HL-60/S4 treated with phorbol 12-myristate 13-acetate at 8.2 ng/mL for 4 days and 3 days (cell line): ENCODE measurements around the gene MAP3K20.
"Not testable (repeated sequence)": the region's sequence is repeated elsewhere in the genome, so short reads cannot be mapped to it uniquely, and the experiment has no call there.

Source experiments
- in situ Hi-C: fragments of 300-500 bp; cut with MboI; formaldehyde crosslinking; loops from 2 replicates; pipeline ENCODE4 v1.15.0; 2022; ENCODE audit warnings: low sequenced_read_pairs

MAP3K20 gene

DNA sequence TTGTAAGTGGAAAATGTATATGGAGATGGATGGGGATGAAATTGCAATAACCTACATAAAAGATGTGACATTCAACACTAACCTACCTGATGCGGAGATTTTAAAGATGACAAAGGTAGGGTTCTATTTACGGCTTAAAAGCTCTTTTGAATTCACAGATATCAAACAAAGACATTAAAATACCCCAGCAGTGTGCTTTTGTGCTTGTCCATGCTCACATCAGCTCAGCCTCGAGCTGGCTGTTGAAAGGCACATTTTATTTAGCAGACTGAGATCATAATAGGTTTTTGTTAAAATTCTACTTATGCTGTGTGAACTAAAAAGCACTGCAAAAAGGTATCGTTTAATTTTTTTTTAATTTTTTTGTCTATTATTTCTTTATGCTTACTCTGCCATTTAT is 183.1 kb downstream of the MAP3K20 start:
- in situ Hi-C loops = no loop called here

DNA sequence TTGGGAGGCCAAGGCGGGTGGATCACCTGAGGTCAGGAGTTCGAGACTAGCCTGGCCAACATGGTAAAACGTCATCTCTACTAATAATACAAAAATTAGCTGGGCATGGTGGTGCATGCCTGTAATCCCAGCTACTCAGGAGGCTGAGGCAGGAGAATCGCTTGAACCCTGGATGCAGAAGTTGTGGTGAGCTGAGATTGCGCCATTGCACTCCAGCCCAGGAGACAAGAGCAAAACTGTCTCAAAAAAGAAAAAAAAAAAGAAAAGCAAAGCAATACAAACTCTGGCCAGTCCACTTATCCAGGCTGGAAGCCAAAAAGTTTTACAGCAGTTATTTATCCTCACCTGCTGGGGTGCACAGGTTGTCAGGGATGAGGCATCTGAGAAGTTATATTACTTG is 186.7 kb downstream of the MAP3K20 start:
- in situ Hi-C loops = not testable (repeated sequence)

DNA sequence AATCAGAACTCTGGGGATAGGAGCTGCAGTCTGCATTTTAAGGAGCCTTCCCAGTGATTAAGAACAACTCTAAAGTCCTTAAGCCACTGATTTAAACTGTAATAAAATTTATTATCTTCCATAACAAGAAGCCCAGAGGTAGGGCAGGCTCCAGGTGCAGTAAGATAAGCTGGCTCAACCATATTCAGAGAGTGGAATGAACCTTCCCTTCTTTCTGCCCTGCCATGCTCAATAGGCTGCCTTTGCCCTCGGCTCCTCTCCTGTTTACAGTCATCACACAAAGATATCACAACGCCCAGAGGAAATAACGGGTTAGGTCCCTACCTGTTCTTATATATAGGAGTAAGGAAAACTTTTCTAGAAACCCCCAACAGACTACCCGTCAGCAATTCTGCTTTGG is 188.5 kb downstream of the MAP3K20 start:
- in situ Hi-C loops = no loop called here

DNA sequence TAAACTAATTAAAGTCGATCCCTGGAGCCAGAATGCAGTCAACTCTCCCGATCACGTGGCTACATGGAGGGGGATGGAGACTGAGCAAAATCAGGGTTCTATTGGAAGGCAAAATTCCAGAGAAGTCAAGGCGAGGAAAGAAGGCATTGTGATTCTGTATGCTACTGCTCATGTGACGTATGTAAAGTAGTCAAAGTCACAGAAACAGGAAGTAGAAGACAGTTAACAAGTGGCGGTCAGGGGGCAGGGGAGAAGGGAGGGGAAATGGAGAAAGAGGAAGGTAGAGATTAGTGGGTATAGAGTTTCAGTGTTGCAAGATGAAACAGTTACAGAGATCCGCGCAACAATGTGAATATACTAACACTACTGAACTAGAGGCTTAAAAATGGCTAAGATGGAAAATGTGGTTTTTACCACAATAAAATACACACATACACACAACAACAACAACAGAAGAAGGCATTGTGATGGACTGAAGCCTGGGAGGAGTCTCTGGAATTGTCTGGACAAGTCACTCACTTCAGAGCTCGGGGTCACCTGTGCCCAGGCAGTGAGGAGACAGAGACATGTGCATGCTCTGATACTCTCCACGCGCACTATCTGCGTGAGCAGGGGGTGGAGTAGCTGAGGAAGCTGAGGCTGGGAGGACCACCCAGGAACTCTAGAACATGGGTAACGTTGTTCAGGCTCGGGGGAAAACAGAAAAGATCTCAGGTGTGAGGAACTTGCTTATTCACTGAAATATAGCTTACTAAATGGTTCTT is 189.1 kb downstream of the MAP3K20 start:
- in situ Hi-C loops = no loop called here

DNA sequence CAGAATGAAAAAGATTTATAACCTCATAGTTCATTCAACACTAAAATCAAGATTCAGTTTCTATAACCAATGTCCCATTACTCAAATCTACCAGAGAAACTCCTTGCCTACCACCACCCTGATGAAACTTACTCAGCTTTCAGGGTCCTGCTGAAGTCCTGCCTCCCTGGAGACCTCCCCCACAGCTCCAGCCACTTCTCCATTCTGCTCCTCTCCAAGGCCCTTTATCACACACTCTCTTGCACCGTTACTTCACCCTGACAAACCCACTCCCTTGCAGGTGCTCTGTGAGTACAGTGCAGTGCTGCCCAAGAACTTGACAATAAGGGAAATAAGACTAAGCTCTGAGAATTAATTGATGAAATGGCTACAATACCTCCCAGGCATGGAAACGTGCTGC is 195.5 kb downstream of the MAP3K20 start:
- in situ Hi-C loops = no loop called here

DNA sequence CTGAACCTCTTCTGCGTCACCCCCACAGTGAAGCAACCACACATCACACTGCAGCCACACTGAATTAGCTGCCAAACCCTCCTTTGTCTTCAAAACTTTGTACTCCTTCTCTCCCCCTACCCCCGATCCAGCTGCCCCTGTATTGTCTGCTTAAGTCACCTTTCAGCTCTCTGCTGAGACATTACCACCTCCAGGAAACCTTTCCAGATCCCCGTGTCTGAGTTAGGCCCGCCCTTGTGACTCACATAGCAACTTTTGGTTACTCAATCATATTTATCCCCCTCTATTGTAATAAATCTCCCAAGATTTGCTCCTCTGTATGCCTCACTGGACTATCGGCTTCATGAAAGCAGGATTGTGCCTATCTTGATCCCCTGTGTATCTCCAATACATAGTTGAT is 196.2 kb downstream of the MAP3K20 start:
- in situ Hi-C loops = no loop called here

DNA sequence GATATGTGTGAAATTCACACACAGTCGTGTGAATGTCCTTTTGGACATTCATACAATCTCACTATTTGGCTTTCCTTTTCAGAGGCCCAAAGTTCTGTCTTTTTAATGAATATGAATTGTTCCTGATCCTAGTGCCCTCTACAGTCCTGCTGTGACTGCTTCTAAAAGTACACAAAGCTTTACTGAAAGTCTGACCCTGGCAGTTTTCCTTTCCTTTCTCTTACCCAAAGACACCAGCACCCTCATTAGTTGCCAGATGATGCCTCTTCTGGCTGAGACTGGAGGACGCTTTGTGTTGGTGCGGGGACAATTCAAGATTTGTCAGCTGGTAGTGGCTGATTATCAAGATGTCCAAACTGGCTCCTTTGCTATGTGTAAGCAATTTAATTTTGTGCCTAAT is 197.2 kb downstream of the MAP3K20 start:
- in situ Hi-C loops = no loop called here

DNA sequence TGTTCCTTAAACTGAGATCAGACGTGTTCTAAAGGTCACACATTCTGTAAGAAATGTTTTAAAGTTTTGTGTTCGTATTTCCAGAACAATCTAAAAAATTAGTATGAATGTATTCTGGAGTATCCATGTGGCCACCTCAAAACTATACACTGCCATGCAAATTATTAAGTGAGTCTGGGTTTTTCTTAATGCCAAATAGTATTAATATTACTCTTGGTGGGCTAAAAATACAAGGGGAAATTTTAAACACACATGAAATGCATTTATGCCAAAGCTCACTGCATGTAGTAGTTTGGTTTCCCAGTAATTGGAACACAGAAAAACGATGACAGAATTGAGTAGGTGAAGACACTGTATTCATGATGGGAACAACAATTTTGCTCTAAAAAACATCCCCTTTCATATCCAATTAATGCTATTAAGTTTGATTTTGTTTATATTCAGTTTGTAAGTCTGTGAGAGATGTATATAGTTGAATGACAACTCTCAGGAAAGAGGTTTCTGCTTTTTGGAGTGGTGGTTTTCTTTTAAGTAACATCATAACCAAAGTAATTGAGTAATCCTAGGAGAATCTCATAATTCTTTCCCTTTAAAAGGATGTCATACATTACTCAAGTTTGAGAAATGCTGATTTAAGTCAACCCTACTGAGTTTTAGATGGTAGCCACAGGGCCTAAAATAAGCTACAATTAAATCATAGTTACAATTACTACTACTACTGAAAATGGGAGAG is 203.3 kb downstream of the MAP3K20 start:
- in situ Hi-C loops = no loop called here

DNA sequence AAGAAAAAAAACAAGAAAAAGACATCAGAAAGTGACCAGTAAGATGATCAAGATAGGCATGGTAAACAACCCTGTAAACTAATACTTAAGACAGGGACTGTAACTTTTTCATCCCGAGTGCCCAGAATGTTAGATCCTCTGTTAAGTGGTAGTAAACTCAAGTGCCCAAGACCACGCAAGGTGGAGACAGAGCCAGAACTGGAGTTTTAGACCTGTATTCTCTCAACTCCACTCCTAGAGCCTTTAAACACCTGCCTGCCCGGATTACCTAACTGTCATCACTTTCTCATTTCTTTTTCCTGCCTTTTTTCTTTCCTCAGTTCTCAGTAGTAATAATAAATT is 203.9 kb downstream of the MAP3K20 start:
- in situ Hi-C loops = no loop called here

DNA sequence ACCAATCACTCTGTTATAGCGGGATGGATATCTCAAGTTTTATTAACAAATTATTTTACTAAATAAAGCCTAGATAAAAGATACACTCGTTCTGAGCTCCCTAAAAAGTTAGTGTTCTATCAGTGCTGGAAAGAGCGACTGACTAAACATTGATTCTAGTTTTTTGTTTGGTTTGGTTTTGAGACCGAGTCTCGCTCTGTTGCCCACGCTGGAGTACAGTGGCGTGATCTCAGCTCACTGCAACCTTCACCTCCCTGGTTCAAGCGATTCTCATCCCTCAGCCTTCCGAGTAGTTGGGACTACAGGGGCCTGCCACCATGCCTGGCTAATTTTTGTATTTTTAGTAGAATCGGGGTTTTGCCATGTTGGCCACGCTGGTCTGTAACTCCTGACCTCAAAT is 205.2 kb downstream of the MAP3K20 start:
- in situ Hi-C loops = no loop called here

DNA sequence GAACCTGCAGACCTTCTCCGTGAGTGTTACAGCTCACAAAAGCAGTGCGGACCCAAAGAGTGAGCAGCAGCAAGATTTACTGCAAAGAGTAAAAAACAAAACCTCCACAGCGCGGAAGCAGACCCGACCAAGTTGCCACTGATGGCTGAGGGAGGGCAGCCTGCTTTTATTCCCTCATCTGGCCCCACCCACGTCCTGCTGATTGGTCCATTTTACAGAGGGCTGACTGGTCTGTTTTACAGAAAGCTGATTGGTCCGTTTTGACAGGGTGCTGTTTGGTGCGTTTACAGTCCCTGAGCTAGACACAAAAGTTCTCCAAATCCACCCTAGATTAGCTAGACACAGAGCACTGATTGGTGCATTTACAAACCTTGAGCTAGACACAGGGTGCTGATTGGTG is 206.3 kb downstream of the MAP3K20 start:
- in situ Hi-C loops = not testable (repeated sequence)

DNA sequence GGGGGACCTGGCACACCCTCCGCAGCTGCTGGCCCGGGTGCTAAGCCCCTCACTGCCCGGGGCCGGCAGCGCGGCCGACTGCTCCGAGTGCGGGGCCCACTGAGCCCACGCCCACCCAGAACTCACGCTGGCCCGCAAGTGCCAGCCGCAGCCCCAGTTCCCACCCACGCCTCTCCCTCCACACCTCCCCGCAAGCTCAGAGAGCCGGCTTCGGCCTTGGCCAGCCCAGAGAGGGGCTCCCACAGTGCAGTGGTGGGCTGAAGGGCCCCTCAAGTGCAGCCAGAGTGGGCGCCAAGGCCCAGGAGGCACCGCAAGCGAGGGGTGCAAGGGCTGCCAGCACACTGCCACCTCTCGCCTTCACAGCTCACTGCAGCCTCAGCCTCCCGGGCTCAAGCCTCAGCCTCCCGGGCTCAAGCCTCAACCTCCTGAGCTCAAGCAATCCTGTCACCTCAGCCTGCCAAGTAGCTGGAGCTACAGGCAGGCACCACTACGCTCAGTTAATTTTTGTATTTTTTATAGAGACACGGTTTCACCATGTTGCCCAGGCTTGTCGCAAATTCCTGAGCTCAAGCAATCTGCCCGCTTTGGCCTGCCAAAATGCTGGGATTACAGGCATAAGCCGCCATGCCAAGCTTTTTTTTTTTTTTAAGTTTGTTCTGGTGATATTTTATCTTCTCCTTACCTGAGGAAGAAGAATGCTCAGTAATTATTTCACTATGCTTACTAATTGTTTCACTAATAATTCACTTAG is 207.3 kb downstream of the MAP3K20 start:
- in situ Hi-C loops = no loop called here

DNA sequence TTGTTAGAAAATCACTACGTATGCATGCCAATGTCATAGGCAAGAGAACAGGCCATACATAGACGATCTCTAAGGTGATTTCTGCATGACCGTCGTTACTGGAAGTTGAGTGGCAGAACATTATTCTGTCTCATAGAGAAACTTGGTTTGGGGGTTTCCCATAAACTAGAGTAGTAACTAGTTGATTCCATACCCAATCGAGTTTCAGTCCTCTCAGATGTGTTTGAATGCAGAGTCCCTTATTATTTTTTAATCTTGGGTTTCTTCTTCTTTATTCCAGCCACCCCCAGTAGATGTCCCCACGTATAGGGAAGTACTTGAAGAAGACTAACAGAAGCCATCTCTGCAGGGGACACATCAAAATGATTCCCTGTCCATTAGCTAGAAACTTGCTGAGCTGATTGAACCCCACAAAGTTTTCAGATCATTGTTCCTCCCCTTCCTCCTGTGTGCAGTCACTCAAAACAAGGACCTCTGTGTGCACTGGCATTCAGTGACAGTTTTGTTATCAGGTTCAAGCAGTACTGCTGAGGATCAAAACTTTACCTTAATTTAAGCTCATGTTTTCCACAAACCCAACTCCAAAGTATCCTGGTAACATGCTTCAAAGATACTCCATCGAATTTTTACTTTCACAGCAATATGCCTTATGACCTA is 210.6 kb downstream of the MAP3K20 start:
- in situ Hi-C loops = no loop called here

DNA sequence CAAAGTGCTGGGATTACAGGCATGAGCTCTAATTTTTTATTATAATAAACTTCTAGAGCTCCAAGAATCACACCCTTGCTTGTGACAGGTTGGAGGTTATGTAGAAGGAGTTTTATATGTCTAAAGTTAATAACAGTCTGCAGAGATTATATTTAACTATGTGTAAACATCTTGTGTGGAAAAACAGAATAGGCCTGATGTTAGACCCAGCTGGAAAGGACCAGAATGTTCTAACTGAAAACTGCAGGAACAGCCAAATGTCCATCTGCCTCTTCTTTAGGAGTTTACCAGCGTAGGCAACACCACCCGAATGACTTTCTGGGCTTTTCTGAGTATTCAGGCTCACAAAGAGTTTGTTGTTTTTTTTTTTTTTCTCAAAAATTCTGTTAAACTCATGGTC is 211.9 kb downstream of the MAP3K20 start:
- in situ Hi-C loops = no loop called here

DNA sequence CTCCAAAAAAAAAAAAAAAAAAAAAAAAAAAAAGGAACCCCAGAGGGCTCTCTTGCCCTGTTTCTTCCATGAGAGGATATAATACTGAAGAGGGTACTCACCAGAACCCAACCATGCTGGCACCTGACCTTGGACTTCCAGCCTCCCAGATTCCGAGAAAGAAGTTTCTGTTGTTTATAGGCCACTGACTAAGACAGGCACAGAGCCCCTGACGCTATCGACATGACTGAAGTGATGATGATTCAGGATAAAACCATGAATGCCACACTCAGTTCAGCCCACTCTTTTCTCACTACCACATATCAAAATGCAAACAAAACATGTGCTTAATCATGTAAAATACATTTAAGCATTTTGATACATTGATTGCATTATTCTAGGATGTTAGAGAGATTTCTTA is 212.9 kb downstream of the MAP3K20 start:
- in situ Hi-C loops = no loop called here

DNA sequence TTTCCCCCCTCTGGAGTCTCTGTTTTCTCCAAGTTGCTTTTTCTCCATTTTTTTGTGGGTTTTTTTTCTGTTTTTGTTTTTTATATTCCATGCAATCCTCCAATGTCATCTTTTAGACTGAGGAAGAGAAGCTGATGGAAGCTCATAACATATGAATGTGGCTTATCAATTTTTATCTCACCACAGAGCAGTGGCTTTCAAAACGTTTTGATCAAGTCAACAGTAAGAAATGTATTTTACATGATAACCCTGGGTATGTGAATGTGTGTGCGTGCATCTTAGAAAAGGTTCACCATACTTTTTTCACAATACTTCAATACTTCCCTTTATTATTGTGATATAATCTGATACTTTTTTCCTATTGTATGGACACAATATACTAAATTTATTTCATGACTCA is 214.4 kb downstream of the MAP3K20 start:
- in situ Hi-C loops = no loop called here

DNA sequence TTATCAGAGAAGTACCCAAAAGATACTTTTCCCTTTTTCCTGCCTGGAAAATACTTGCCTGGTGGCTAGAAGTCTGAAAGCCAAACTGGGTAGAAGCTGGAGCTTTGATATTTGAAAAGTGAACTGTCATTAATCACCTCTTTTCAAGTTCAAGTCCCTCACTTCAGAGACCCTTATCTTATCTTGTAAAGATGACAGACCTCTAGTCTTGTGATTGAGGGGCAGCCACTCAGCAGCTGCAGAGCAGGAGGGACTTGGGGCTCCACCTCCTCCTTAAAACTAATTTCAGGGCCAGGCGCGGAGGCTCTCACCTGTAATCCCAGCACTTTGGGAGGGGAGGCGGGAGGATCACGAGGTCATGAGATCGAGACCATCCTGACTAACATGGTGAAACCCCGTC is 214.9 kb downstream of the MAP3K20 start:
- in situ Hi-C loops = no loop called here

DNA sequence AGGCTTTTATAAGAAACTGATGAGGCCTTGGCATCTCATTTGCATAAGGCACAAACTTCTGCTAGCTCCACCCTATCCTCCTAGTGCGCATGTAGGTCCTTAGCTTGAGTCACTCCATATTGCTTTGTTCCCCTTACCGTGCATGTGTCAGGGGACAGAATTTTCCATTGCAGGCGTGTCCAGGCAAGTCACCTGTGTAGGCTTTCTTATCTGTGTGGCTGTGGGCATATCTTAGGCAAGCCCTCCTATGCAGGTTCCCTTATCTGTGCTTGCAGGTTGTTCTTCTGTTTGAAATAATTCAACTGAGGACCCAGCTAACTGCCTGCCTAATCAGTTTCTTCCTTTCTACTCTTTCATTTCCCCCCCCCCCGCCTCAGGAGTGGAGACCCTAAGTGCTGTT is 215.8 kb downstream of the MAP3K20 start:
- in situ Hi-C loops = no loop called here

DNA sequence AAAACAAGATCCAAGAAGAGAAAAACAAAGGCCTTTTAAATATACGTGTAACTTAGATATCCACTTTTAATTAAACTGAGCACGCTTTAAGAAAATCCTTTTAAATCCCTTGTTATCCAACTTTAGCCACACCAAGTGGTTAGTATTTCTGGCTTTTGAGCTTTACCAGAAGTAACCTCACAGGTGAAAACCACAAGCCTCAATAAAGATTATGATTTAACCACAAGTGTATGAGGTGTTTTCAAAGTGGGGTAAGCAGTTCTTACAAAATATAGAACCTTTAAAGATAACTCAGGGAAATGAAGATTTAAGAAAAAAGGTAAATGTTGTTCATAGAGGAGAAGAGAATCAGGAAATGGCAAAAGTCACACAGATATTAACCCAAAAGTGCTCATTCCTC is 220.6 kb downstream of the MAP3K20 start:
- in situ Hi-C loops = no loop called here

DNA sequence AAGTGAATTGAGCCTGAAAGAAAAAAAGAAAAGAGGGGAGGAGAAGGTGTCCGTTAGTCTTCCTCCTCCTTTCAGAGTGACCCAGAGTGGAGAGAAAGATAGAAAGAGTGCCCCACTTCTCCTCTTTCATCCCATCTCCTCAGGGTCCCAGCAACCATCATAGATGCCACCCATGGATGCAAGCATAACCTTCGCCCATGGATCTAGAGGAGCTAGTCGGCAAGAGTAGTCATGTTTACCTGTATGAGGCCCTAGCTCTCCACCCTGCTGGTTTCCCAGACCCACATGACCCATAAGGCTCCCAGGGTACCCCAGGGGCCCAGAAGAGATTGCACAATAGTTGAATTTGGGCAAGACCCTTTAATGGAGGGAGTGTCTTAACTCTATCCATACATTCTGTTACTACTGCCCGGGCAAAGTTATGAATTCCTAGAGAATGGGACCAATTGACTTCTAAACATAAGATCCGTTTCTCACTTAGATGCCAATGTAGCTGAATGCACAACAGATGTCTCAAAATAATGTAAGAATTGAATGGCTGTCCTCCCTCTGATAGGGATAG is 223.0 kb downstream of the MAP3K20 start:
- in situ Hi-C loops = no loop called here

DNA sequence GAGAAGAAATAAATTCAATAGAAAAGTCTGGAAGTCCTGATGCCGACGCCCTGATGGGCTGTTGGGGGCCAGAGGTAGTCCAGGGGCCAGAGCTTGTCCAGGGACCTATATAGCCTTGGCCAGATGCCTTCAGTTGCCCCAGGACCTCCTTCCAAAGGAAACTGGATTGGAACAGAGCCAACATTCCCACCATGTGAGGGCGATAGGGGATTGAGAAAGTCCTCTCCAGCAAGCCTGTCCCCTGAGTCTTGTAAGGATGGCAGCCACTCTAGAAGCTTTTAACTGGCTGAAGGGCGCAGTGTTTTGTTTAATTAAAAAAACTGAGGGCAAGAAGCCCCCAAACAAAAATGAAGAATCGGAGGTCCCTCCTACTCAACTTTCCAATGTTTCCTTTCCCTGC is 224.1 kb downstream of the MAP3K20 start:
- in situ Hi-C loops = no loop called here
